ENCODE results near the gene PLEKHB1.
"Not testable (repeated sequence)": the region's sequence is repeated elsewhere in the genome, so short reads cannot be mapped to it uniquely, and the experiment has no call there.

Gene PLEKHB1

DNA sequence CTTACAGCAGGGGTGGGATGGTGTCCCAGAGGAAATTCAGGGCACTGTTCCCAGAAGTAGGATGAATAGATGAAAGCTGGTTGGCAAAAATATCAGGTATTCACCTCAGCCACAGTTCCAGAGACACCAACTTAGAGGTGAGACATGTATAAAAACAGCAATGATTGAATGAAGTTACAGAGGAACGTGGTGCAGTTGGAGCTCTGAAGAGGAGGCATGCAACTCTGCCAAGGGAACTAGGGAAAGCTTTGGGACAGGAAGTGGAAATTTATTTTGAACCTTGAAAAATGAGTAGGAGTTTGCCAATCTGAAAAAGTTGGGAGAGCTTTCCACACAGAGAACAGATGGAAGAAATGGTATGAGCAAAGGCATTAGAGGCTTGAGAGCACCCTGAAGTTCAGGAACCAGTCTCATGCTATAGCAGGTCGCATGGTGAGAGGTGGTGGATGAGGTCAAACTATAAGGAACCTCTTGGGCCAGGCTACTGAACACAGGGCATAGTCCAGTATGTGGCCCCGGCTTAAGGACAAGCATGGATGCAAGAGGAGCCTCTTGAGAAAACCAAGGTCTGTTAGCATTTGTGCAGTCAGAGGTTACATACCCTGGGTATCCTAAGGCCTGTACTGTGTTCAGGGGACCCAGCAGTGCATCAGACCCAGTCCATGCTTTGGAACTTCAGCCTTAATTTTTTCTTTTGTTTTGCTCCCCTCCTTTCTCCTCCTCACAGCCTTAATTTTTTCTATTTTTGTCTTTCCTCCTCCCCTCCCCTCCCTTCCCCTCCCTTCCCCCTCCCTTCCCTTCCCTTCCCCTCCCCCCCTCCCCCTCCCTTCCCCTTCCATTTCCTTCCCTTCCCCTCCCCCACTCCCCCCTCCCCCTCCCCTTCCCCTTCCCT is 17.5 kb downstream of the PLEKHB1 start:
- no peak for DNase-seq
- in situ Hi-C loops (cut with HindIII; ENCODE audit: low pct_ligation_motif_present, low pct_unique_long_range_greater_than_20kb, low sequenced_read_pairs): no loop called here

DNA sequence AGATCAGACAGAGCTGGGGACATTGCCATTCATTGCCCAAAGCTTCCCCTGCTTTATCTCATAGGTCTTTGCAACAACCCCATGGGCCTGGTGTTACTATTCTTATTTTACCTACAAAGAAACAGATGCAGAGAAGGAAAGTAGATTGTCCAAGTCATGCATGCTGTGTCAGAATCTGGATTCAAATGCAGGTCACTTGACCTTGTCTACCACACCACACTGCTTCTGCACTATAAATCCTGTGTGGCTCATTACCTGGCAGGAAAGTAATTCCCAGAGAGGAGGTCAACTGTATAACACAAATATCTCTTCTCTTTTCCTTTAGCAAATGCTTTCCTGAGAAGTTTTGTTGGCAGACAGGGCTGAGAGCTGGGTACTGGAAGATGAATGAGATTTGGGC is 18.5 kb downstream of the PLEKHB1 start:
- in situ Hi-C loops (cut with HindIII; ENCODE audit: low pct_ligation_motif_present, low pct_unique_long_range_greater_than_20kb, low sequenced_read_pairs): no loop called here
- no peak for DNase-seq

DNA sequence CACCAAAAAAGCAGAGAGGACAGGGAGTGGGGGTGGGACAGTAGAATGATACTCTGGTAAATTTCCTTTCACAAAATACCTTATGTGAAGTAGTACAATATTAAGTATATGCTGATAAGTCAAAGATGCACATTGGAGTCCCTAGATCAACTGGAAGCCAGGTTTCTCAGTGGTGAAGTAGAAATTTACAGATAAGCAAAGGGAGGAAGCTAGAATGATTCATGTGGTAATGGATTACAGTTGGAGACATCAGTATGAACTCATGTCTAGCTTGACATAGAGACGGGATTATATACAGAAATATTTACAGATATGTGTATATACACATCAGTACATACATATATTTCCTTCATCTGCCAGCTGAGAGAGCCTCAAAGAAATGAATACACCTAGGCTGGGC is 21.5 kb downstream of the PLEKHB1 start:
- DNase-seq: no peak
- in situ Hi-C loops (cut with HindIII; ENCODE audit: low pct_ligation_motif_present, low pct_unique_long_range_greater_than_20kb, low sequenced_read_pairs): no loop called here

DNA sequence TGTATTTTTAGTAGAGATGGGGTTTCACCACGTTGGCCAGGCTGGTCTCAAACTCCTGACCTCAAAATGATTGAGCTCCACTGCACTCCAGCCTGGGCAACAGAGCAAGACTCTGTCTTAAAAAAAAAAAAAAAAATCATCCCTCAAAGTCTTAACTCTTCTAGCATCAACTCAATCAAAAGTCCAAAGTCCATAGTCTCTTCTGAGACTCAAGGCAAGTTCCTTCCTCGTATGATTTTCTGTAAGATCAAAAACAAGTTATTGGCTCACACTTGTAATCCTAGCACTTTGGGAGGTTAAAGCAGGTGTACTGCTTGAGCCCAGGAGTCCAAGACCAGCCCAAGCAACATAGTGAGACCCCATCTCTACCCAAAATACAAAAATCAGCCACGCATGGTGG is 24.4 kb downstream of the PLEKHB1 start:
- DNase-seq: no peak
- in situ Hi-C loops (cut with HindIII; ENCODE audit: low pct_ligation_motif_present, low pct_unique_long_range_greater_than_20kb, low sequenced_read_pairs): no loop called here

DNA sequence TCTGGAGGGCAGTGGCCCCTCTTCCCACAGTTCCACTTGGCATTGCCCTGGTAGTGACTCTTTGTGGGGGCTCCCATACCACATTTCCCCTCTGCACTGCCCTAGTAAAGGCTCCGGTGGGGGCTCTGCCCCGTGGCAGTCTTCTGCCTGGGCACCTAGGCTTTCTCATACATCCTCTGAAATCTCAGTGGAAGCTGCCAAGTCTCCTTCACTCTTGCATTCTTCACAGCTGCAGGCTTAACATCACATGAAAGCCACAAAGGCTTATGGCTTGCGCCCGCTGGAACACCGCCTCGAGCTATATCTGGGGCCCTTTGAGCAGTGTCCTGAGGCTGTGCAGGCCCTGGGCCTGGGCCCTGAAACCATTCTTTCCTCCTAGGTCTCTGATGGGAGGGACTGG is 25.3 kb downstream of the PLEKHB1 start:
- no peak for DNase-seq
- in situ Hi-C loops (cut with HindIII; ENCODE audit: low pct_ligation_motif_present, low pct_unique_long_range_greater_than_20kb, low sequenced_read_pairs): no loop called here

DNA sequence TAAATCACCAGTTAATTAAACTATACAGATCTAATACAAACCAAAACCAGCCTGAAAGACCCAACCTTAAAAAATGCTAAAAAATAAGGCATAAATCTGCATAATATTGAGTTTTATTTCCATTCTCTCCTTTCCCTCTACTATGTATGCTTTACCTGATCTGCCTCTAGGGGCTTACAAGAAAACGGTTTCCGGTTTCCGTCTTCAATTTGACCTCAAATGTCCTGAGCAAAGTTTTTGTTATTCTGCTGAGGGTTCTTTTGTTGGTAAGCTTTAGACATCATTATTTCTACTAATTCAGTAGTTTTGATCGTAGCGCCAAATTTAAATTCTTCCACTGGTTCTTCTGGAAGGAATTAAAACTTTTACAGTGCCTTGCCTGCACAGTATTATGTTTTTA is 30.2 kb downstream of the PLEKHB1 start:
- in situ Hi-C loops (cut with HindIII; ENCODE audit: low pct_ligation_motif_present, low pct_unique_long_range_greater_than_20kb, low sequenced_read_pairs); DNase-seq: not testable (repeated sequence)

DNA sequence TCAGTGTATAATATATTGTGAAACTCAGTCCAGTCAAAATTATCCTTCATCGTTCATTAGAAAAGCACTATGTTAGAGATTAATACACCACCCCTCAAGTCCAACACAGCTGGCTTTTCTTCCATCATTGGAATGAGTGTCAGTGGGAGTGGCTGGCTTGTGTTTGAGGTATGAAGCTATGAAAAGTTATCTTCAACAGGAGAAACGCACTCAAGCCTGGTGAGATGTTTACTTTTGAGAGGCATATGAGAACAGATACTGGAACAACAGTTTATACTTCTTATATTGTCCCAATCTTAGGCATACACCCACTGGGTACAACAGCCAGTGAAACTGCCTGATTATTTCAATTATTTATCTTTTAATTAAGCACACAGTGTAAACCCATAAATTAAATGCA is 34.3 kb downstream of the PLEKHB1 start:
- in situ Hi-C loops (cut with HindIII; ENCODE audit: low pct_ligation_motif_present, low pct_unique_long_range_greater_than_20kb, low sequenced_read_pairs): no loop called here
- no peak for DNase-seq

DNA sequence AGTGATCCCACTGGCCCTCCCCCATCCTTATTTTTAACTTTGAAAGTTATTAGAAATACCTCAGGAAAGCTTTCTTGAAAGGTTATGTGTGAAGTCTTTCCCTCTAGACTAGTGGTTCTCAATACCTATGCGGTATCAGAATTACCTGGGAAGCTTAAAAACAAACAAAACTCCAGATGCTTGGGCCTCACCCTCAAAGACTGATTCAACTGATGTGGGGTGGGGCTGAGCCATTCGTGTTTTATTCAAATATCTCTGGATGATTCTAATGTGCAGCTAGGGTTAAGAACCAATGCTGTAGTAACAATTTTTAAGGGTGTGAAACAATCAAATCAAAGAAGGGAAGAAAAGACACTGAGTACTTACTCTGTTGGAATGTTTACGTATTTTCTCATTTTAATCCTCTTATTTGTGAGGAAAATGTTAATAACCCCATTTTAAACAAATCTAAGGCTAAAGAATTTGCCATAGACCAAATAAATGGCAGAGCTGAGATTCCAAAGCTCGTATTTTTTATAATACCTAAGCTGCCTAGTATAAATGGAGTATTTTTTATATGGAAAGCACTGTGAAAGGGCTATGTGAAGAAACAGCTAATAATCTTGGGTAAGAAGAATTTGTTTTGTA is 47.6 kb downstream of the PLEKHB1 start:
- in situ Hi-C loops (cut with HindIII; ENCODE audit: low pct_ligation_motif_present, low pct_unique_long_range_greater_than_20kb, low sequenced_read_pairs): no loop called here
- DNase-seq: no peak

DNA sequence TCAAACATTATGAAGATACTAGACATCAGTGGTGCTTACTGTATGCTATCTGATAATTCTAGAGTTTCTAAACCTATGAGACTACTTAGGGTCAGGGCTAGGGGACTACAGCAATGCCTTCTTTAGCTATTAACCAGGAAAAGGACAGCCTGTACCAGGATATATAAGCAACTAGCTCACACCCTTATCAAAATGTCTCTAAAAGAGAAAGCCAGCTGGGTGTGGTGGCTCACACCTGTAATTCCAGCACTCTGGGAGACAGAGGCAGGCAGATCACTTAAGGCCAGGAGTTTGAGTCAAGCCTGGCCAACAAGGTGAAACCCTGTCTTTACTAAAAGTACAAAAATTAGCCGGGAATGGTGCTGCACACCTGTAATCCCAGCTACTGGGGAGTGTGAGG is 58.7 kb downstream of the PLEKHB1 start:
- no peak for DNase-seq
- in situ Hi-C loops (cut with HindIII; ENCODE audit: low pct_ligation_motif_present, low pct_unique_long_range_greater_than_20kb, low sequenced_read_pairs): no loop called here

DNA sequence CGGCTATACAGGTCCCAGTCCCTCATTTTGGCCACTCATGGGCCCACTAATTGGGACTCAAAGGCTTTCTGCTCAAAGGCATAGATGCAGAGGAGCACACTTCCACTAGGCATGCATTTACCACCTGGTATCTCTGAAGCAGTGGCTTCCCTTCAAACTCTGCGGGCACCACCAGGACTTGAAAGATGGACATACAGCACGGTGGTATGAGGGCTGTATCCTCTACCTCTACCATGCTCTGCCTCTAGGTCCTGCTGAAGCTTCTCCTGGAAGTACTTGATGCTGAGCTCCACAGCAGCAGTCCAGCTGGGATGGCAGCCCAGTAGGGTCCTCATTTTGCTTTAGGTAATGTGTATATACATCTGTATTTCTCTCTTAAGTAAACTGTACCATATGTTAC is 64.6 kb downstream of the PLEKHB1 start:
- in situ Hi-C loops (cut with HindIII; ENCODE audit: low pct_ligation_motif_present, low pct_unique_long_range_greater_than_20kb, low sequenced_read_pairs): no loop called here

More for the DNA sequence above, 64.6 kb downstream of the PLEKHB1 start:
- no peak for DNase-seq
